K562 (cell line): Measurements from ENCODE around the gene CCNY. TPM values are rescaled to one million over a fixed set of nuclear protein-coding genes. Genes with fewer than 3 reads are reported as not detected.

Experiments used
- ATAC-seq: fragments of 200-7000 bp; cut with Tn5 transposase; 3 replicates; pipeline ENCODE4 v1.9.1; 2020; ENCODE audit warnings: moderate library complexity
- BruUV-seq: library from RNA; stranded (reverse); fragments of 400-500 nt; replicated peaks from 2 replicates; lab custom pipeline; 2021; lab: Mats Ljungman, UMichigan
- CTCF ChIA-PET: fragments of 300-600 bp; formaldehyde crosslinking; extraction: SDS; loops from one replicate; lab custom pipeline; 2021; ENCODE audit warnings: low intra/inter-chr PET ratio; lab: Yijun Ruan, JAX
- POLR2A ChIA-PET: fragments of 300-600, 350-650 bp; sonication (Branson Sonifier 250); formaldehyde crosslinking; extraction: SDS; loops from one replicate; lab custom pipeline; 2021; ENCODE audit warnings: antibody characterized with exemption, inconsistent platforms; lab: Yijun Ruan, JAX
- DNase-seq, 4 experiments: peaks; one replicate each; pipeline versions ENCODE4 v3.0.0 to v3.0.0-alpha.2; 2011 to 2018; ENCODE audit warnings: low spot score in 3 of 4, mixed read lengths in 3 of 4; ENCODE audit errors: extremely low read depth in 1 of 4
- FAIRE-seq: peaks from 2 replicates; lab custom pipeline; 2011; peaks lifted over from hg19 to GRCh38; lab: Jason Lieb, UNC
- H2AFZ ChIP-seq: 2 replicates; pipeline ENCODE4 v1.6.0; 2011; ENCODE audit warnings: low read depth, low read length, control low read depth, inconsistent platforms
- H3K27ac ChIP-seq: fragments of 200-600 bp; 3 replicates; pipeline ENCODE4 v1.8.0; 2011; ENCODE audit warnings: low read depth, mild to moderate bottlenecking, control low read depth, inconsistent platforms, low read length, moderate library complexity, mixed read lengths; ENCODE audit errors: extremely low read depth
- H3K27me3 ChIP-seq, 2 experiments: fragments of 300-600 bp in 1 of 2; 2 replicates in 1 of 2; 3 replicates in 1 of 2; pipeline versions ENCODE4 v1.6.0 to v1.8.0; 2011; ENCODE audit warnings: inconsistent platforms in 2 of 2, low read length in 2 of 2, mild to moderate bottlenecking in 1 of 2, mixed read lengths in 1 of 2, moderate library complexity in 1 of 2; ENCODE audit not compliant: control insufficient read depth in 2 of 2, insufficient read depth in 2 of 2
- H3K36me3 ChIP-seq: fragments of 300-600 bp; 3 replicates; pipeline ENCODE4 v1.8.0; 2011; ENCODE audit warnings: mild to moderate bottlenecking, low read length, inconsistent platforms; ENCODE audit not compliant: control insufficient read depth, insufficient read depth
- H3K4me1 ChIP-seq, 2 experiments: fragments of 200-600 bp in 1 of 2; replicated peaks in 1 of 2; 2 replicates in 1 of 2; 3 replicates in 1 of 2; pipeline versions ENCODE4 v1.5.1 to v1.8.0; 2011; ENCODE audit warnings: inconsistent platforms in 2 of 2, low read length in 2 of 2, mild to moderate bottlenecking in 1 of 2, mixed read lengths in 1 of 2, moderate library complexity in 1 of 2; ENCODE audit not compliant: control insufficient read depth in 2 of 2, insufficient read depth in 2 of 2
- H3K4me2 ChIP-seq: 2 replicates; pipeline ENCODE4 v1.6.1; 2011; ENCODE audit warnings: low read length, control low read depth, inconsistent platforms, mixed read lengths; ENCODE audit not compliant: insufficient read depth
- H3K4me3 ChIP-seq: fragments of 200-600 bp; sonication (generic), shearing (Covaris generic); 2 replicates; pipeline ENCODE4 v1.5.1; 2016; ENCODE audit warnings: control low read depth, inconsistent platforms
- H3K79me2 ChIP-seq: fragments of 200-600 bp; 3 replicates; pipeline ENCODE4 v1.8.0; 2011; ENCODE audit warnings: low read length, inconsistent platforms; ENCODE audit not compliant: control insufficient read depth, insufficient read depth
- H3K9ac ChIP-seq, 2 experiments: 2 replicates each; pipeline versions ENCODE4 v1.6.0 to v1.6.1; 2011; ENCODE audit warnings: low read depth in 2 of 2, low read length in 2 of 2, control low read depth in 1 of 2, inconsistent platforms in 1 of 2, mild to moderate bottlenecking in 1 of 2, mixed read lengths in 1 of 2; ENCODE audit not compliant: insufficient read depth in 1 of 2
- H3K9me1 ChIP-seq: one replicate; pipeline ENCODE4 v1.6.0; 2011; ENCODE audit warnings: inconsistent platforms, mild to moderate bottlenecking, low read length, moderate library complexity; ENCODE audit not compliant: control insufficient read depth, insufficient read depth
- H3K9me3 ChIP-seq: replicated peaks from 2 replicates; pipeline ENCODE4 v1.5.1; 2011; ENCODE audit warnings: low read depth, low read length, inconsistent platforms; ENCODE audit not compliant: control insufficient read depth, insufficient read depth
- H4K20me1 ChIP-seq: replicated peaks from 2 replicates; pipeline ENCODE4 v1.6.1; 2011; ENCODE audit warnings: low read length, inconsistent platforms, mixed read lengths; ENCODE audit not compliant: control insufficient read depth, insufficient read depth
- ARHGAP35 ChIP-seq: fragments of 450-650 bp; IDR thresholded peaks from 2 replicates; pipeline ENCODE4 v1.6.1; 2018; ENCODE audit not compliant: partially characterized antibody
- ATF7 ChIP-seq: fragments of 450-650 bp; IDR thresholded peaks from 2 replicates; pipeline ENCODE4 v1.7.1; 2014; ENCODE audit warnings: mild to moderate bottlenecking, moderate library complexity
- E2F3 ChIP-seq: fragments of 250-450 bp; sonication (Bioruptor Pico); IDR thresholded peaks from 2 replicates; pipeline ENCODE4 v1.4.0; 2020; ENCODE audit warnings: mild to moderate bottlenecking
- FOXM1 ChIP-seq, 2 experiments: fragments of 450-650 bp in 1 of 2; sonication (generic) in 1 of 2; formaldehyde crosslinking in 1 of 2; IDR thresholded peaks; 2 replicates each; pipeline versions ENCODE4 v1.6.1 to v1.9.0; 2017 to 2022; ENCODE audit warnings: low read depth in 2 of 2, mild to moderate bottlenecking in 2 of 2, missing genetic modification reagents in 1 of 2, moderate library complexity in 1 of 2
- JUND ChIP-seq, 2 experiments: IDR thresholded peaks; 2 replicates in 1 of 2; 3 replicates in 1 of 2; pipeline ENCODE4 v1.6.1; 2011; ENCODE audit warnings: borderline replicate concordance in 2 of 2, low read depth in 2 of 2, low read length in 2 of 2, improper control_type of control experiment in 1 of 2, missing biosample characterization in 1 of 2, missing genetic modification characterization in 1 of 2, missing genetic modification reagents in 1 of 2
- PCBP1 ChIP-seq: fragments of 200-400 bp; formaldehyde crosslinking; IDR thresholded peaks from 2 replicates; pipeline ENCODE4 v1.6.1; 2018; ENCODE audit warnings: mild to moderate bottlenecking, low read depth, low read length; ENCODE audit not compliant: poor library complexity, severe bottlenecking
- PHF8 ChIP-seq: fragments of 200-600 bp; sonication (generic); IDR thresholded peaks from 2 replicates; pipeline ENCODE4 v1.6.1; 2012; ENCODE audit warnings: mixed run types, mild to moderate bottlenecking, inconsistent platforms, low read length, moderate library complexity, borderline replicate concordance
- PKNOX1 ChIP-seq: fragments of 450-650 bp; IDR thresholded peaks from 2 replicates; pipeline ENCODE4 v1.6.1; 2016
- SLC30A9 ChIP-seq: fragments of 250-450 bp; sonication (Bioruptor Pico); IDR thresholded peaks from 2 replicates; pipeline ENCODE4 v1.8.0; 2022; ENCODE audit warnings: mild to moderate bottlenecking, moderate library complexity
- TAF1 ChIP-seq: IDR thresholded peaks from 2 replicates; pipeline ENCODE4 v1.6.1; 2011; ENCODE audit warnings: mild to moderate bottlenecking, low read length, moderate library complexity; ENCODE audit not compliant: insufficient read depth, control insufficient read depth, severe bottlenecking; ENCODE audit errors: extremely low read depth
- ZNF740 ChIP-seq, 3 experiments: fragments of 200-800 bp in 1 of 3; sonication (Bioruptor generic) in 1 of 3; sonication (generic) in 1 of 3; formaldehyde crosslinking in 1 of 3; IDR thresholded peaks; 2 replicates each; pipeline versions ENCODE4 v1.6.1 to v1.8.0; 2016 to 2022; ENCODE audit warnings: mild to moderate bottlenecking in 2 of 3, missing compliant biosample characterization in 2 of 3, missing genetic modification characterization in 2 of 3, missing genetic modification reagents in 1 of 3
- WGBS: fragments of 100-300 bp; shearing (Covaris generic); methylation state at CpG from one replicate; pipeline ENCODE4 v1.1.6; 2016; ENCODE audit warnings: low coverage, mixed read lengths; ENCODE audit not compliant: insufficient coverage; ENCODE audit errors: missing lambda C conversion rate; 5-methylcytosine and 5-hydroxymethylcytosine counted together
- in situ Hi-C: fragments of 300-500 bp; cut with MboI; formaldehyde crosslinking; loops from 4 replicates; pipeline ENCODE4 v1.15.0; 2018; ENCODE audit warnings: inconsistent platforms, mixed read lengths
- intact Hi-C: fragments of 100-400 bp; cut with micrococcal nuclease; formaldehyde crosslinking; loops from 2 replicates; pipeline ENCODE4 v1.14.2; 2022
- polyA plus RNA-seq, 8 experiments: library from polyadenylated mRNA; depleted of rRNA in 4 of 8; stranded (reverse) in 5 of 8; unstranded in 3 of 8; fragments of >200 nt; fragmentation: Nextera tagmentation in 2 of 8; fragmentation: Illumina TruSeq in 1 of 8; extraction: Ambion mirVana in 2 of 8; extraction: Trizol in 1 of 8; gene quantifications; 2 replicates each; pipeline versions ENCODE4 v1.2.1 to v1.2.3, GENCODE V29; 2011 to 2014; ENCODE audit warnings: inconsistent platforms in 1 of 8, missing spikeins in 1 of 8
- total RNA-seq, 7 experiments: library from RNA; depleted of rRNA in 6 of 7; stranded (reverse); fragments of >200 nt in 6 of 7; fragmentation: Illumina TruSeq in 2 of 7; extraction: Trizol in 2 of 7; gene quantifications; 2 replicates each; pipeline versions ENCODE4 v1.2.1 to v1.2.3, GENCODE V29; 2011 to 2021; ENCODE audit warnings: low replicate concordance in 1 of 7

Gene CCNY
- total and polyA plus RNA-seq, 9 of the 15 experiments (the other 6 are each of a cell fraction or from before 2014, with no cell fraction given), result 8.4 to 109 (median 38.6) TPM

GRCh38 chr10:35378541-35379210 lies 42.4 kb downstream of the CCNY start (continued):
- TF ChIP-seq ZNF740 (CRISPR knock-in tag; IDR thresholded peaks at IDR 0.05) (no peak), ZNF740 (tag; IDR thresholded peaks at IDR 0.05) (no peak), PCBP1 (no peak), ARHGAP35 (no peak), PHF8 (0 out of 2 replicates have a peak, but pooled peaks have one; percentile 13), SLC30A9 (CRISPR knock-in tag) (no peak)
- TF ChIP-seq, all 486 proteins: peak for 20

GRCh38 chr10:35379226-35380137 lies 43.2 kb downstream of the CCNY start:
- peak; percentile 85 for ATAC-seq
- H3K79me2 ChIP-seq, result peaks cover 97% of the 10 kb centered on the region
- CTCF ChIA-PET, result interaction anchor here (0.5 to 0.9 kb wide), 2 partner anchors 134 to 184 kb away, joined by 3 read pairs; no protein-coding TSS in a partner anchor
- TF ChIP-seq TAF1, result peak; percentile 19
- peak; percentile 77 for TF ChIP-seq FOXM1 (IDR thresholded peaks at IDR 0.05; ENCODE audit: low read depth)
- TF ChIP-seq FOXM1 (CRISPR knock-in tag; IDR thresholded peaks at IDR 0.05; ENCODE audit: low read depth), result no peak
- peak; percentile 21; the same call in 1 of the 2 replicates for TF ChIP-seq JUND (IDR thresholded peaks at IDR 0.05; ENCODE audit: borderline replicate concordance, low read depth, low read length)
- TF ChIP-seq JUND (tag; IDR thresholded peaks at IDR 0.05; ENCODE audit: borderline replicate concordance, low read depth, low read length), result peak; percentile 54; the same call in 1 of the 3 replicates
- no peak; the same call in 1 of the 2 replicates for TF ChIP-seq PKNOX1
- TF ChIP-seq ATF7, result peak; percentile 54; the same call in 1 of the 2 replicates
- no peak for TF ChIP-seq E2F3 (CRISPR knock-in tag)

More at GRCh38 chr10:35379226-35380137, 43.2 kb downstream of the CCNY start:
- POLR2A ChIA-PET, result interaction anchor here (0.6 to 2.9 kb wide), 11 partner anchors 9 to 724 kb away, joined by 3 to 14 read pairs (median 3); no protein-coding TSS in a partner anchor
- FAIRE-seq (peak; percentile 86), DNase-seq (peak; percentile 91 to 94 (median 92))
- no peaks in the 10 kb centered on the region for H3K27me3 ChIP-seq
- H2AFZ ChIP-seq, result 0 out of 2 replicates have a peak overlapping the region, but pooled peaks have one; percentile 12
- 10% methylated on average over 11 of the region's 11 CpGs for WGBS
- peak overlapping the region; percentile 49 to 77; a peak in 3 of 4 replicates for H3K9ac ChIP-seq
- no peaks in the 10 kb centered on the region for H3K36me3 ChIP-seq
- intact Hi-C loops, result loop anchor here (1.0 to 10.0 kb wide), 6 partner anchors 12 to 255 kb away; partner anchors contain the start of gene CREM
- peak overlapping the region; percentile 27 for H3K4me3 ChIP-seq
- TSS peak; percentile 47 for BruUV-seq
- peaks cover 25 to 65% of the 10 kb centered on the region in 2 experiments for H3K4me1 ChIP-seq
- H3K9me3 ChIP-seq, result no peaks in the 10 kb centered on the region
- H3K27ac ChIP-seq, result peak overlapping the region; percentile 96
- no peaks in the 10 kb centered on the region for H4K20me1 ChIP-seq
- peak overlapping the region; percentile 85 for H3K4me2 ChIP-seq
- peaks cover 1% of the 10 kb centered on the region for H3K9me1 ChIP-seq
- in situ Hi-C loops, result no loop called here
